NCI-H345 (cell line): Measurements from ENCODE around the gene SLC24A4.
"Not testable (repeated sequence)": the region's sequence is repeated elsewhere in the genome, so short reads cannot be mapped to it uniquely, and the experiment has no call there.

Experiments
- DNase-seq: peaks from one replicate; lab custom pipeline; 2025; lab: John Stamatoyannopoulos, UW

Gene SLC24A4

DNA sequence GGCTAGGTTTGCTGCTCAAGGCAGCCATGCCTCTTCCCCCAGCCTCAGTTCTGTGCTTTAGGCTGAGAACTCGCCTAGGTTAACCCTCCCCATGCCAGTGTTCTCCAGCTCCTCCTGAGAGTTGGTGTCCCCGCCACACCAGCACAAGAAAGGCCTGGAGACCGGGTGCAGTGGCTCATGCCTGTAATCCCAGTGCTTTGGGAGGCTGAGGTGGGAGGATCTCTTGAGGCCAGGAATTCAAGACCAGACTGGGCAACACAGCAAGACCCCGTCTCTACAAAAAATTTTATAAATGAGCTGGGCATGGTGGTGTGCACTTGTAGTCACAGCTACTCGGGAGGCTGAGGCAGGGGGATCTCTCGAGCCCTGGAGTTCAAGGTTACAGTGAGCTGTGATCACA lies 200.8 kb downstream of the SLC24A4 start:
- DNase-seq = no peak

DNA sequence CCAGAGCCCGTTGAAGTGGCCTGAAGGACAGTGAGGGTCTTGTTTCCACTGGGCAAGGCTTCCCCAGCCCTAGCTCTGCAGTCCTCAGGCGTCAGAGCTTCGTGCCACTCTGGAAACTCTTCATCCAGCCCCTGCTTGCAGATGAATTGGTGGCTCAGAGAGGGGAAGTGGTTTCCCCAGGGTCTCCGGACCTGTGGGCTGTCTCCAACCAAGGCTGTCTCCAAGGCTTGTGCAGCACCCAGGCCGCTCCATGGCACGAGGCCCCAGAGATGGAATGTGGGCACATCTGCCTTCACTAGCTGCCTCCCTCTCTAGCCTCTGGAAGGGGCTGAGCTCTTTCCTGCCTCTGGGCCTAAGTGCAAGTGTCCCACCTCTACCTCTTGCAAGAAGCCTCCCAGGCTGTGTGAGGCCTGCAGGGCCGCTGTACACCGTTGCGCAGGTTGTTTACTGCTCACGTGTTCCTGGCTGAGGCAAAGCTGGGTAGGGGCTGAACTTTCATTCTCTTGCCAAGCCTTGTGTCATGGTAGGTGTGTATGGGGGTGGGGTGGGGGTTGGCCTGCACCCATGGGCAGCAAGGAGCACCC lies 201.7 kb downstream of the SLC24A4 start:
- DNase-seq = no peak

DNA sequence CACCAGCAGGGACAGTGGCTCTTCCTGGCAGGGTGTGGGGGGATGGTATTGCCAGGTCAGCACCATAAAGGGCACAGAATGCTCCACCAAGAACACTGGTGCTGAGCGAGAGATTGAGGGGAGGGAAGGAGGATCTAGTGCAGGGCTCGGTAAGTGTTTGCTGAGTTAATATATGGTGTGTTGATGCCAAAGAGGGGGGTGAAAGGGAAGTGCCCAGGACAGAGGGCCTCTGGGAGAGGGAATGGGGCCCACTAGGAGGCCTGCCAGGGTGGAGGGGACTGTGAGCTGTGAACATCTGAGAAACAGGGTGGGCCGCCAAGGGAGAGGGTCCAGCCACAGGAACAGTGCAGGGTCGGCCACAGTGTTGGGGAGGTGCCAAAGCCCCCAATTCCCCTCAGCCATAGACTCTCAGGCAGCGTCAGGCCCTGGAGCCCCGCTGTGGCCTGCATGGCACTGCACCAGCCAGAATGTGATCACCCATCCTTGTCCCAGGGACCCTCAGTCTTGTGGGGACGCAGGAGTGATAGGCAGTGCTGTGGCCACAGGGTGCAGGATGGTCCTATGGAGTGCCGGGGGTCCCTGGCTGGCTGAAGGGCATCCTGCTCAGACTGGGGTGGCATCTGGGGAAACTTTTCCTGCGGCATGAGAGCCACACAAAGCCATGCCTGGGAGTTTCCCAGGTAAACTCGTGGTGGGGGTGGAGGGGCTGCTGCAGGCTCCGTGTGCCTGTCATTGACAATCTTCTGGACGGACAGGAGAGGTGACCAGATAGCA lies 202.5 kb downstream of the SLC24A4 start:
- DNase-seq = no peak

DNA sequence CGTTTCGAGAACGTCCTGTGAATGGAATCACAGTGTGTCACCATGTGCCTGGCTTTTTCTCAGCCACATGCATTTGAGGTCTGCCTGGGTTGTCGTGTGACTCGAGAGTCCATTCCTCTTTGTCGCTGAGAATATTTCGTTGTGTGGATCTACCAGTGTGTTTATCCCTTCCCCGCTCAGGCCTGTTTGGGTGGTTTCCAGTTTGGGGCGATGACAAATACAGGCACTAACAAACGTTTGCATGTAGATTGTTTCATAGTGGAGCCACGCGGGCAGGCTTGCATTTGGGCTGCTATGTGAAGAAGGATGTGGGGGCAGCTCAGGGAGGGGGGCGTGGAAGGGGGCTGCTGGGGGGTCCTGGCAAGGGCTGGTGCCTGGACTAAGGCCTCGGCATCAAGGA lies 204.8 kb downstream of the SLC24A4 start:
- DNase-seq = no peak

DNA sequence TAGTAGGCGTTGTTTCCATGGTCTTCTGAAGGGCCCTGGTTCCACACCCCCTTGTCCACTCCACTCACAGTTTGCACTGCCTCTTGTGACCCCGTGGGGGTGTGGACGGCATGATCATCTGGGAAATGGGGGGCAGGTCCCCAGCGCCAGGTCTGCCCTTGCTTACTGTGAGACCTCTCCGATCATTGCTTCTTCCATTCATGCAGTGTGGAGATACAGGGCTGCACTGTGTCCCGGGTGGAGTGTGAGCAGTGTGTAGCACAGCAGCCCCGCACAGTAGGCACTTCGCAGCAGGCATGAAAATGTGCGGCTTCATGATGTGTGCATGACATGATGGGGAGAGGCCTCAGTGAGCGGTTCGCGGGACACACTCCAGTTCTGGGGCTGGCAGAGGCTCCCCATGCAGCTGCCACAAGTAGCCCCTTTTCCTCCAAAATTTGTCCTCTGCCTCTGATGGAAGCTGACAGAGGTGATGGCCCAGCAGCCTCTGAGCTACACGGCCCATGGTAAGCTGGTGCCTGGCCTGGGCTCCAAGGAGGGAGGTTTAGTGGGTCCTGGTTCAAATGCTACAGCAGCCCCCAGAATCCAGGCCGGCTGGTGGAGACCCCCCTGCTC lies 205.6 kb downstream of the SLC24A4 start:
- DNase-seq = no peak

DNA sequence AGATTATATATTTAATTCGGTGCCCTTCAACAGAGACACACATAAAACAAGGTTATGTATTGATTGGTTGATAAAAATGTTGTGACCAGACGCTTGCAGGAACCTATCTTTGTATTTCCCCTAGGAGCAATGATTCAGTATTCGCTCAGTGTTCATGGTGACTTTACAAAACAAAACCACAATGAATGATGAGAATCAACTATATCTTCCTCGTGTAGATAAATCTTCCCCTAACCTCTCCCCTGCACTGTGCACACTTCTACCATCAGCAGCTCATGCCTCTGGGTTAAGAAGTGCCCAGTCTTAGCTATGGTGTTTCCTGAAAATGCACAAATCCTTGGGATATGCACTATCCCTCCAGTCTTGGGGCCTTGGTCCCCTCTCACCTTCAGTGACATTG lies 206.9 kb downstream of the SLC24A4 start:
- DNase-seq = no peak

DNA sequence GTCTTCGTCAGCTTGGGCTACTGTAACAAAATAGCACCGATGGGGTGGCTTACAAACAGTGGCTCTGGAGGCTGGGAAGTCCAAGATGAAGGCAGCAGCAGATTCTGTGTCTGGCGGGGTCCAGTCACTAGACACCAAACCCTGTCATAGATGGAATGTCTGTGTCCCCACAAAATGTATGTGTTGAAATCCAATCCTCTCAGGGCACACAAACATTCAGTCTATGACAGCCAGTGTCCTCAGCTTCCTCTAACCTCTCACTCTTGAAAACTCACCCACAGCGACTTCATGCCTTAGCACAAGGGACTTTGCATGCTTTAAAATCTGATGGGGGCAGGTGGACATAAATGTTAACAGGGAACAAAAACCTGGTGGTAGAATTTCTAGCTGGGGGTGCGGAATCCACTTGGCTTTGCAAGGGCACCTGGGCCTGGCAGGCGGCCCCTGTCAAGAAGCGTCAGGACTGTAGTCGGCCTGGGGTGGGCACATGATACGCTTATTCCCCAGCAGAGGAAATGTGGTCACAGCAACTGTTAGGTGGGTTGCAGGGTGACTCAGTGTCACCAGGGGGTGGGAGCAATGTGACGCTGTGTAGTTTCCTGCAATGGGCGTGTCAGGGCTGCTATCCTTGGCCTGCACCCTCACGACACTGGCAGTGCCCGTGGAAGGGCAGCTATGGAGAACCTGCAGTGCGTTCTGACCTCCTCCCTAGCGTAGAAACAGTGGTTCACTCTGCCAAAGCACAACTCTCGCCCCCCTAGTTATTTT lies 208.3 kb downstream of the SLC24A4 start:
- DNase-seq = no peak

DNA sequence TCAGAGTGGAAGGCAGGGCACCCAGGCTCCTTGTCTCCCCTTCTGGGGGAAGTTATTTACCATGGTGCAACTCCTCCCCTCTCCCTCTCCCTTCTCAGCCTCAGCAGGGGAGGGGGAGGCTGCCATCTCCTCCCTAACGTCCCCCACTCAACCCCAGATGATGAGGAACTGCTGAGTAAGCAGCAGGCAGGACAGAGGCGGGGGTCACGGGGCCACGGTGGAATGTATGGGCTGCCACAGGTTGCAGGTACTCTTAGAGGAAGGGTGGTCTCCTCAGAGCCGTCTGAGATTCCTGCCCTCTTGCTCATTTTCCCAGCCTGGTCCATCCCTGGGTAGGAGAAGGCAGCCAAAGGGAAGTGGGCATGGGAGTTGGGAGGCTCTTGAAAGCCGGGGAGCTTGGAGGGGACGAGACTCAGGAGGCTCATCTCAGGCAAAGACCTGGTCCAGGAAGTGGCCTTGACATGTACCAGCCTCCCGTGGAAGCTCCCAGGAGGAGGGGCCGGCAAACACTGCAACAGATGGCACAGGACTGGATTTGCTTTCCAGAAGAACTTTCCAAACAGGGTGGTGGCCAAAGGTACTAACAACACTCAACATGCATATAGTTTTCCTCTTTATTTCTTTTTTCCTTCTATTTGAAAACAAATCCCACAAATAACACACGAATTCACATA lies 209.7 kb downstream of the SLC24A4 start:
- no peak for DNase-seq

DNA sequence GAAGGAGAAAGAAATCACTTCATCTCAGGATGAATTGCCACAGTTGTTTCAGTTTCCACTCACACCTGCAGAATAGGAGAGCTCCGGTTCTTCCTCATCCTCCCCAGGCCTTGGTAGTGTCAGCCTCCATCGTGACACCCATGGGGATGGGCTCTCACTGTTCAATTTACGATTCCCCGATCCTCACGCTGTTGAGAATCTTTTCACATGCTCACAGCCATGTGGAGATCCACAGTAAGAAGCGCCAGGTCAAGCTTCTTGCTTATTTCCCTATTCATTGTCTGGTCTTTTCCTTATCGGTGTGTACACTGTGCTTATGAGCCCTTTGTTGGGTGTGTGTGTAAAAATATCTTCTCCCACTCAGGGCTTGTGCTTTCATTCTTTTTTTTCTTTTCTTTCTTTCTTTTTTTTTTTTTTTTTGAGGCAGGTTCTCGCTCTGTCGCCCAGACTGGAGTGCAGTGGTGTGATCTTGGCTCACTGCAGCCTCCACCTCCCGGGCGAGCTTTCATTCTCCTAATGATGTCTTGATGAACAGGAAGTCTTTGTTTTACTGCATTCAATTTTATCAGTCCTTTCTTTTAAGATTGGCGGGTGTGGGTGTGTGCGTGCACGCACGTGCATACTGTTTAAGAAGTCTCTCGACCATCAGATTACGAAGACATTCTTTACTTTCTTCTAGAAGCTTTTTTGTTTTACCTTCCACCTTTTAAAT lies 212.1 kb downstream of the SLC24A4 start:
- no peak for DNase-seq

DNA sequence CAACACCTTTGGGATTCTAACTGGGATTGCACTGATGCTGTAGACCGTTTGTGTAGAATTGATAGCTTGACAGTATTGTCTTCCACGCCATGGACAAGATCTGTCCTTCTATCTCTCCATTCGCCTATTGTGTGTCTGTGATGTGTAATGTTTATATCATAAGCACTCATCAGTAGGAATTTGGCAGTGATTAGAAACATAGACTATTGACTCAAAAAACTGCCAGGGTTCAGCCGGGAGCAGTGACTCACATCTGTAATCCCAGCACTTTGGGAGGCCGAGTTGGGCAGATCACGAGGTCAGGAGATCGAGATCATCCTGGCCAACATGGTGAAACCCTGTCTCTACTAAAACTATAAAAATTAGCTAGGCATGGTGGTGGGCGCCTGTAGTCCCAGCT lies 213.3 kb downstream of the SLC24A4 start:
- DNase-seq = not testable (repeated sequence)

DNA sequence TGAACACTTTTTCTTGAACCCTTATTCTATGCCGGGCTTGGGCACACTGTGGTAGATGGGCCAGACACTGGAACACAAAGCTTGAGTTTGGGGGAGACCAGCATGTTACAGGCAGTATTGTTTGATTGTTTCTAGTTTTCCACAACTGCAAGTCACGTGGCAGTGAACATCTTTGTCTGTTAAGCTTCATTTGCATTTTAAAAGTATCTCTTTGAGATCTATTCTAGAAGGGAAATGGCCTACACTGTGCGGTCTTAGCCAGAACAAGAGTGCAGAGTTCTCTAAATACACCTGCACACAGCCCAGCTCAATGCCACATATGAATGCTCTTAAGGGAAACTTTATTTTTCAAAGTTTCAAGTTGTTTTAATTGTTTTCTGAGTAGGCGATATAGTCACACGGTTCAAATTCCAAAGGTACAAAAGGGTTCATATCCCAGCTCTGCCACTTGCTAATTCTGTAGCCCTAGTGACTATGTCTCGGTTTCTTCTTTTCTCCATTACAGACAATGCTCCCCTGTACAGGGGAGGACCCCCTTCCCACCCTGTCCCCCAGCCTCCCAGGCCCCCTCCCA lies 215.5 kb downstream of the SLC24A4 start:
- DNase-seq = no peak

DNA sequence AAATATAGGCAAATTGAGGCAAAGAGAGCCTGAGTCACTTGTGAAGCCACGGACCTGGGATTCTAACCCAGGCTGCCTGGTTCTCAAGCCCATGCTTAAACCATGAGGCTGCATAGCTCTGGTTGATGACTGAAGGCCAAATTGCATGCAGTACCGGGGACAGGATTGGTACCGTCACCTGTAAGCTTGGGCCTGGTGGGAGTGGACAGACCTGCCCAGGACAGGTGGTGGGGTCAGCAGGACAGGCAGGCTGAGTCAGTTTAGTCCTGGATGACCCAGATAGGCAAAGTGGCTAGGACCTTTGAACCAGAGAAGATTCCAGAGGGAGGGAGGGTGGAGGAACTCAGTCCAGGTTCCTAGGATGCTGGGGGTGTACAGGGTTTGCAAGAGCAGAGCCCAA lies 216.5 kb downstream of the SLC24A4 start:
- no peak for DNase-seq

DNA sequence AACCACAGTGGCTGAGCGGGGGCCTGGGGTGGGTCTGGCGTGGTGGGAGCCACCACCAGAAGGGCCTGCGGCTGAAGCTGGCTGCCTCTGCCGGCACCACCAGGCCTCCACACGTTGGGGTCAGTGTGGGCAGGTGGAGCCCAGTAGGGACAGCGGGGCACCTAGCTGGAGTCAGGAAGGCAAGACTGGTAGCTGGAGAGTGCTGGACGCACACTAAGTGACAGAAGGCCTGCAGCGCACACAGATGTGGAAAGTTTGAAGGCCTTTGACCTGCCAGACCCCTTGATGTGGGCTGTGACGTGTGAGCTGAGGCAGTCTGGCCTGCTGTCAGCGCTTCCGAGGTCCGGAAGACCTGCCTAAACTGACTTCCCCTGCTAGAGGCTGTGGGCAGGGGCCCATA lies 216.9 kb downstream of the SLC24A4 start:
- DNase-seq = no peak

DNA sequence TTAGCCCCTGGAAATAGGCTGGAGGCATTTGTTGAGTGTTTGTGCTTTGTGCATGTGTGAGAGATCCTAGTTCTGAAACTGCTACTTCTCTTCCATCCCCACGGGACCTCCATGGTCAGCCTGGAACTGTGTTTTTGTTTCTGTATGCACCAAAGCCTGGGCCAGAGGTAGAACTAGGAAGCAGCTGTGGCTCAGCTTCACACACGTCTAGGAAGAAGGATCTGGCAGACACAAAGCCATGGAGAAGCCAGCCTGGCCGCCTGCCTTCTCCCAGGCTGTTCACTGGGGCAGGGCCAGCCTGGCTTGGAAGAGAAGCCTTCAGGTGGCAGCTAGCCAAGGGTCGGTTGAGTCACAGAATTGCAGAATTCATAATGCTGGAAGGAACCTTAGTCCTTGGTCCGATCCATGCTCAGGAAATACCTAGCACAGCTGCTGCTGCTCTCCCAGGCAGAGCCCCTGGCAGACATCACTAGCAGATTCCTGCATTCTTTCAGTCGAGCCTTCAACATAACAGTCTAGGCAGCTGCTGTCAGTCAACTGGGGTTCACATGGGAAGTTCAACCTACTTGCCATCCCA lies 217.6 kb downstream of the SLC24A4 start:
- DNase-seq = no peak

DNA sequence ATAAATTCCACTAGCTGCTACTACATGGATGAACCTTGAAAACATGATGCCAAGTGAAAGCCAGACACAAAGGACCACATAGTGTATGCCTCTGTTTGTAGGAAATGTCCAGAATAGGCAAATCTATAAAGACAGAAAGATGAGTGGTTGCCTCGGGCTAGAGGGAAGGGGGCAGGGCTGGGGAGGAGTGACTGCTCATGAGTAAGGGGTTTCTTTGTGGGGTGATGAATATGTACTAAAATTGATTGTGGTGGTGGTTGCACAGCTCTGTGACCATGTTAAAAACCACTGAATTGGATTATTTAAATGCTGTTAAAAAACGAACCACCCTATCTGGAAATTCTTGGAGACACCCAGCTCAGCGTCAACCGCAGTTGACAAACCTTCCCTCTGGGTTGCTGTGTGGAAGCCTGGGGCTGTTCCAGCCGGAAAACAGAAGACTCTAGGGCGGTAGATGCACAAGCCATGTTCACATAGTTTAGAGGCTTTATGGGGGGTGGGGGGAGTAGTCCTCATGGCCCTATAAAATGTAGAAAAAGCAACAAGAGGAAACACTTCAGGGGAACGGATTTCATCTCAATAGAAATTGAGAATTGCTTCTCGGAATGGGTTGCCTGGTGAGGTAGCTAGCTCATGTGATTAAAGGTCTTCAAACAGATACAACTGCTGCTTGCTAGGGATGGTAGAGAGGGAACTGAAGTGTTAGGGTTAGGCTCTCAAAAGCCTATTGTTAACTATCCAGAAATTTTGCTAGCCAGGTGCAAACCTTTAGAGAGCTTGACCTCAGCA lies 220.0 kb downstream of the SLC24A4 start:
- no peak for DNase-seq

DNA sequence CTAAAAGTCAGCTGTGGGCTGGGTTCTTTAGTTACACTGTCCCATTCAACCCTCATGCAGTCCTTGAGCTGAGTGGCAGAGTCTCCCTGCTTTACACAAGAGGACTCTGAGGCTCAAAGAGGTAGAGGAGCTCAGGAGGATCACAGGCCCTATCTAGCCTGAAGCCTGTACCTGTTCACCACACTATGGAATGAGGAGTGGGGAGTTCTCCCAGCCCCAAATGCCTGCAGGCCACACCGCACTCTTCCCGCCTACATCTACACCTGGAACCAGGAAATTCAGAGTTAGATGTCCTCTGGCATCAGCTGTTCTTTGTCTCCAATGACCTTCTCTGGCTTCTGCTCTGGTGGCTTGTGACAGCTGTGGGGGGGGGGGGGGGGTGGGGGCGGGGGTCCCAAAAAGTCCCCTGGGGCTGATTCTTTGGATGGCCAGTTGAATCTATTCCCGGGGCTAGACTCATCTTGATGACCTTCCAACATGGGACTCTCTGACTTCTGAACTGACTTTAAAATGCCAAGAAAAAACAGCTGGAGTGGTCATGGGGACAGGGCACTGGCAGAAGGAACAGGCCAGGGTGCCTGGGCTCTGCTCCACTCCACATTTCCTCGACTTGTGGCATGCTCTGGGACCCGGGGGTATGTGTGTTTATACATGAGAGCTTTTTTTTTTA lies 221.2 kb downstream of the SLC24A4 start:
- DNase-seq = no peak

DNA sequence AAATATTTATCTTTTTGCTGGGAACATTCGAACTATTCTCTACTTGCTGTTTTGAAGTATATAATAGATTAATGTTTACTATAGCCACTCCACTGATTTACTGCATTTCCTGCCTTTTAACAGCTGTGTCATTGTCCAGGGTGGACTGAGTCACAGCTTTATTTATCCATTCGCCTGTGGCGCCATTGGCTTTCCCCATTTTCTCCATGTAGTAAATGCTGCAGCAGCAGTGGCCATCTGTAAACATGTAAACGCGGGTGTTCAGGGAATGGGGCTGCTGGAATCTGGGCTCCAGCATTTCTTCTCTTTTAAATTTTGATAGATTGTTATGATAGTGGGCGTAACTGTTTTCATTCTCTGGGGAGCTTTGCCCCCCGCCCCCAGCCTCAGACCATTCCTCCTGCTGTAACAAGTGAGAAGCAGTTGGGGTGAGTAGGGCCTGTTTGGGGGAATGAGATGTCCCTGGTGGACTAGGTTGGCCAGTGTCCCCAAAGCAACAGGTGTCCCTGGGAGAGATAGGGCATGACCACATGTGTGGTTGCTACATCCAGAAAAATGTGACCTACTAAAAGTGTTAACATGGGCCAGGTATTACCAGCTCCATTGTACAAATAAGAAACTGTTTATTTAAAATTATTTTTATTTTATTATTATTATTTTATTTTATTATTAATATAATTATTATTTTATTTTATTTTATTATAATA lies 223.5 kb downstream of the SLC24A4 start:
- no peak for DNase-seq

DNA sequence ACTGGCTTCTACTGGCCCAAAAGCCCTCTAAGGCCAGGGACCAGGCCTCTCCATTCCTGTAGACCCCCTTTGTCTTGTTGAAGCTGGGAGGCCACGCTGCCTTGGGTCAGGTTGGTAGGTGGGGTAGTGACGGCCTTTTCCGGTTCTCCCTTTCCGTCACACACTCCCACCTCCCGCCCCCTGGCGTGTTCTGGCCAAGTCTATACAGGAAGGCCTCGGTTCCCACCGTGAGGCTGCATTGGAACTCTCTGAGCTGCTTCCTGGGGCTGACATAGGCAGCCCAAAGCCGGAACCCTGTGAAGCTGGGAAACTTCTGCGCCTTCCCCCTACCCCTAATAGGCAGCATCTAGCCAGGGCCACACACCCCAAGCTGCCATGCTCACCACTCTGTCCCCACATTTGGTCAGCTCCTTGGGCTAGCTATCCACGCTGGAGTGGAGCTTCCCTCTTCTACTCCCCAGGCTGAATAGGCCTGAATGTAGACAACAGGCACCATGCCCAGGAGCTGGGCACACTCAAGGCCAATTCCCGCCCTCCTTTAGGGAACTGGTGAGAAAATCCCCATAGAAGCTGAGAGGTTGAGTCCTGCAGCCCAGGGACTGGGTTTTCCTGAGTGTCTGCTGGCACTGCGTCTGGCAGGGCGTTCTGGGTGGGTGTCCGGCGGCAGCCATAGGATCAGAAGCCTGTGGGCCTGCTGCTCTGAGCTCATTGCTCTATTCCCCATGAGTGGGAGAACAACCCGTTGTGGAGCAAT lies 226.3 kb downstream of the SLC24A4 start:
- no peak for DNase-seq
